ENCODE measurements around the gene KCNQ5.

KCNQ5 gene

GRCh38 chr6:72715119-72715518 is 93.3 kb downstream of the KCNQ5 start:
- Histone ChIP-seq H3K36me3 (ENCODE audit: control insufficient read depth, insufficient read depth, low read length) (no peaks in the 10 kb centered on the region), H3K27me3 (ENCODE audit: control insufficient read depth, insufficient read depth, low read length) (no peaks in the 10 kb centered on the region), H3K9ac (ENCODE audit: low read depth, low read length) (no peak overlapping the region), H3K4me1 (ENCODE audit: control insufficient read depth, insufficient read depth, low read length) (no peaks in the 10 kb centered on the region), H3K27ac (ENCODE audit: low read depth, low read length) (no peak overlapping the region), H3K9me3 (ENCODE audit: control insufficient read depth, insufficient read depth, low read length) (no peaks in the 10 kb centered on the region), H3K4me3 (ENCODE audit: low read depth, low read length) (no peak overlapping the region)

GRCh38 chr6:72716916-72717315 is 95.1 kb downstream of the KCNQ5 start:
- Histone ChIP-seq H3K9me3 (ENCODE audit: control insufficient read depth, insufficient read depth, low read length) (no peaks in the 10 kb centered on the region), H3K9ac (ENCODE audit: low read depth, low read length) (no peak overlapping the region), H3K4me1 (ENCODE audit: control insufficient read depth, insufficient read depth, low read length) (no peaks in the 10 kb centered on the region), H3K4me3 (ENCODE audit: low read depth, low read length) (no peak overlapping the region), H3K27me3 (ENCODE audit: control insufficient read depth, insufficient read depth, low read length) (no peaks in the 10 kb centered on the region), H3K36me3 (ENCODE audit: control insufficient read depth, insufficient read depth, low read length) (no peaks in the 10 kb centered on the region), H3K27ac (ENCODE audit: low read depth, low read length) (no peak overlapping the region)

GRCh38 chr6:72720464-72720863 is 98.6 kb downstream of the KCNQ5 start:
- H3K27me3 ChIP-seq (ENCODE audit: control insufficient read depth, insufficient read depth, low read length): no peaks in the 10 kb centered on the region
- H3K9ac ChIP-seq (ENCODE audit: low read depth, low read length): no peak overlapping the region
- no peaks in the 10 kb centered on the region for H3K4me1 ChIP-seq (ENCODE audit: control insufficient read depth, insufficient read depth, low read length)
- no peak overlapping the region for H3K4me3 ChIP-seq (ENCODE audit: low read depth, low read length)
- H3K9me3 ChIP-seq (ENCODE audit: control insufficient read depth, insufficient read depth, low read length): no peaks in the 10 kb centered on the region
- no peaks in the 10 kb centered on the region for H3K36me3 ChIP-seq (ENCODE audit: control insufficient read depth, insufficient read depth, low read length)
- no peak overlapping the region for H3K27ac ChIP-seq (ENCODE audit: low read depth, low read length)

- H3K9me3 ChIP-seq (ENCODE audit: control insufficient read depth, insufficient read depth, low read length): no peaks in the 10 kb centered on the region
- H3K36me3 ChIP-seq (ENCODE audit: control insufficient read depth, insufficient read depth, low read length): no peaks in the 10 kb centered on the region
- H3K27ac ChIP-seq (ENCODE audit: low read depth, low read length): no peak overlapping the region
- H3K4me1 ChIP-seq (ENCODE audit: control insufficient read depth, insufficient read depth, low read length): no peaks in the 10 kb centered on the region
- H3K9ac ChIP-seq (ENCODE audit: low read depth, low read length): no peak overlapping the region
- no peaks in the 10 kb centered on the region for H3K27me3 ChIP-seq (ENCODE audit: control insufficient read depth, insufficient read depth, low read length)
- H3K4me3 ChIP-seq (ENCODE audit: low read depth, low read length): no peak overlapping the region
Observed at GRCh38 chr6:72721346-72721745, 99.5 kb downstream of the KCNQ5 start.

GRCh38 chr6:72724545-72724944 is 102.7 kb downstream of the KCNQ5 start:
- no peak overlapping the region for H3K27ac ChIP-seq (ENCODE audit: low read depth, low read length)

GRCh38 chr6:72728706-72729343 is 107.0 kb downstream of the KCNQ5 start:
- no peaks in the 10 kb centered on the region for H3K27me3 ChIP-seq (ENCODE audit: control insufficient read depth, insufficient read depth, low read length)
- no peak overlapping the region for H3K27ac ChIP-seq (ENCODE audit: low read depth, low read length)
- H3K36me3 ChIP-seq (ENCODE audit: control insufficient read depth, insufficient read depth, low read length): no peaks in the 10 kb centered on the region
- no peaks in the 10 kb centered on the region for H3K4me1 ChIP-seq (ENCODE audit: control insufficient read depth, insufficient read depth, low read length)
- no peak overlapping the region for H3K9ac ChIP-seq (ENCODE audit: low read depth, low read length)
- H3K4me3 ChIP-seq (ENCODE audit: low read depth, low read length): no peak overlapping the region
- no peaks in the 10 kb centered on the region for H3K9me3 ChIP-seq (ENCODE audit: control insufficient read depth, insufficient read depth, low read length)

More at GRCh38 chr6:72724545-72724944, 102.7 kb downstream of the KCNQ5 start:
- no peaks in the 10 kb centered on the region for H3K36me3 ChIP-seq (ENCODE audit: control insufficient read depth, insufficient read depth, low read length)
- no peaks in the 10 kb centered on the region for H3K9me3 ChIP-seq (ENCODE audit: control insufficient read depth, insufficient read depth, low read length)
- H3K4me1 ChIP-seq (ENCODE audit: control insufficient read depth, insufficient read depth, low read length): no peaks in the 10 kb centered on the region
- no peaks in the 10 kb centered on the region for H3K27me3 ChIP-seq (ENCODE audit: control insufficient read depth, insufficient read depth, low read length)
- no peak overlapping the region for H3K4me3 ChIP-seq (ENCODE audit: low read depth, low read length)
- no peak overlapping the region for H3K9ac ChIP-seq (ENCODE audit: low read depth, low read length)

DNA sequence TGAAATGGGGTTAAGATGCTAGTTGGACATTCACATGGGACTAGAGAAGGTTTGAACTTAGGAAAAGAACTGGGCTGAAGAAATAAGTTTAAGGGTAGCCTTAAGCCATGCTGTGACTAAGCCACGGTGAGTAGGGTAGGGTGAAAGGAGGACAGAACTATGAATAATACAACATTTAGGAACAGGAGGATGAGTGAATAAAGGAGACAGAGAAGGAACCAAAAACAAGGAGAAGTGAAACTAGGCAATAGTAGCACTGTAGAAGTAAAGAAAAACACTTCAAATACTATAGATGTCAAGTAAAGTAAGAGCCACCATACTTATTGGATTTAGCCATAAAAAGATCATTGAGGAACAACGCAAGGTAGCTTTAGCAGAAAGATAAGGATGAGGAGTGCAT is 111.2 kb downstream of the KCNQ5 start:
- Histone ChIP-seq H3K36me3 (ENCODE audit: control insufficient read depth, insufficient read depth, low read length) (no peaks in the 10 kb centered on the region), H3K4me3 (ENCODE audit: low read depth, low read length) (no peak overlapping the region), H3K27ac (ENCODE audit: low read depth, low read length) (no peak overlapping the region), H3K4me1 (ENCODE audit: control insufficient read depth, insufficient read depth, low read length) (no peaks in the 10 kb centered on the region), H3K27me3 (ENCODE audit: control insufficient read depth, insufficient read depth, low read length) (no peaks in the 10 kb centered on the region), H3K9me3 (ENCODE audit: control insufficient read depth, insufficient read depth, low read length) (no peaks in the 10 kb centered on the region), H3K9ac (ENCODE audit: low read depth, low read length) (no peak overlapping the region)

DNA sequence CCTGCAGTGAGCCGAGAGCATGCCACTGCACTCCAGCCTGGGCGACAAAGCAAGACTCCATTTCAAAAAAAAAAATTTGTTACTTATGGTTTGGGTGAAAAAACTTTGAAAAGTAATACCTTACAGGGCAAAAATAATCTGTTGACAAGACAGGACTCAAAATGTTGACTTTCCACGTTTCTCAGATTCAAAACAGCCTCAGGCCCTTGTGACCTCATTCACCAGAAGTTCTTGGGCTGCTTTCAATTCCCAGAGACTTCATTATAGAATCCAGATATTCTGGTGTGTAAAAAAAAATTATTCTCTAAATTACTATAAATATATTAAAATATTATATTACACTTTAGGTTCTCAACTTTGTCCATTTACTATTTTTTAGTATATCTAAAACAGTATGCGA is 116.2 kb downstream of the KCNQ5 start:
- no peaks in the 10 kb centered on the region for H3K36me3 ChIP-seq (ENCODE audit: control insufficient read depth, insufficient read depth, low read length)
- H3K9me3 ChIP-seq (ENCODE audit: control insufficient read depth, insufficient read depth, low read length): no peaks in the 10 kb centered on the region
- no peaks in the 10 kb centered on the region for H3K4me1 ChIP-seq (ENCODE audit: control insufficient read depth, insufficient read depth, low read length)
- no peaks in the 10 kb centered on the region for H3K27me3 ChIP-seq (ENCODE audit: control insufficient read depth, insufficient read depth, low read length)
- H3K4me3 ChIP-seq (ENCODE audit: low read depth, low read length): no peak overlapping the region
- no peak overlapping the region for H3K9ac ChIP-seq (ENCODE audit: low read depth, low read length)
- H3K27ac ChIP-seq (ENCODE audit: low read depth, low read length): no peak overlapping the region

DNA sequence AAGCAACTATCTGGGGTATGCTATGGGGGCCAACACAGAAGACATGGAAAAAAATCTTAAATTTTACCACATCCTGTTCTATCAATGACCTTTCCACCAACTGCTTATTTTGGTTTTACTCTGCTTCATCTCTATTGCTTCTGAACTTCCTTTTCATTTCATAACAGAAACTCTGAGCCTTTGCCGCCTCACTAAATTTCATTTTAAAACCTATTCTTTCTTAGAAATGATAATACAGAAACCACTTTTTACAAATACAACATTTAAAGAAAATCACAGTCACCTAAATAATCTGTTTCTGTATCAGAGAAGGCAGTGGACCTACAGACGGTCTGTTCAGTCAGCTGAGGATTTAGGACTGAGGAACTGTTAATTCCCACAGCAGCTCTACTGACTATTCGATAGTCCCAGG is 117.5 kb downstream of the KCNQ5 start:
- H3K4me3 ChIP-seq (ENCODE audit: low read depth, low read length): no peak overlapping the region

DNA sequence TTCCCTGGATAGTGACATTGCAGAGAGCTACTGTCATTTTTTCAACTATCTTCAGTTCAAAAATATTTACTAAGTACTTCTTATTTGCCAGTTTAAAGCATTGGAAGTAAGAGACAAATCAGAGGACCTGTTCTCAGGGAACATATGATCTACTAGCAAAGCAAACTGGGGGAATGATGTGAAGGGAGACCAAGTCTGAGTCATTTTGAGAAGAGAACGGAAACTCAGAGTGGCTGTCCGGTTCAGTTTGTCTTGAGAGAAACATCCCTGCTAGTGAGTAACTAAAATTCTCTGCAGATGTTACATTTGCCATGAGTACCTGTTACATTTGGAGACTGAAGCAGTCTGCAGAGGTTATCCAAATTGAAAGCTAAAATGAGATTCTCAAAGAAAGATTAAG is 118.3 kb downstream of the KCNQ5 start:
- no peak overlapping the region for H3K4me3 ChIP-seq (ENCODE audit: low read depth, low read length)

More for the DNA sequence above, 117.5 kb downstream of the KCNQ5 start:
- H3K27ac ChIP-seq (ENCODE audit: low read depth, low read length): no peak overlapping the region
- H3K9ac ChIP-seq (ENCODE audit: low read depth, low read length): no peak overlapping the region
- no peaks in the 10 kb centered on the region for H3K9me3 ChIP-seq (ENCODE audit: control insufficient read depth, insufficient read depth, low read length)
- H3K36me3 ChIP-seq (ENCODE audit: control insufficient read depth, insufficient read depth, low read length): no peaks in the 10 kb centered on the region
- no peaks in the 10 kb centered on the region for H3K4me1 ChIP-seq (ENCODE audit: control insufficient read depth, insufficient read depth, low read length)
- no peaks in the 10 kb centered on the region for H3K27me3 ChIP-seq (ENCODE audit: control insufficient read depth, insufficient read depth, low read length)

DNA sequence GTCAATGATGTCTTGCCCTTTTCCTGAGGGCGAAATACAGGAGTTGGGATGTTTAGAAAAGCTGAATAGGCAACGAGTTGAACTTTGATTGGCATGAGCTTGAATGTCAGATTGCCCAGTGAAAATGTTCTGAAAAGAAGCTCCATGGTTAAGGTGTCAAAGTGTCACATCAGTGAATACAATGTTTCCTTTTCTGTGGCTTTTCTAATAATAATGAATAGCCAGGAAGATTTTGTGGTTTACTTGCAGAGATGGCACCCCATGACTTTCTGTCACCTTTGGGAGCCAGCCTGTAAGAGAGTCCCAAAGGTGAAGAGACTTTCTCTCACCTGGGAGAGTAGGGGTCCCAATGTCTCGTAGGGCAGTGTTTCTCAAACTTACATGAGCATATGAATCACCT is 119.2 kb downstream of the KCNQ5 start:
- no peak overlapping the region for H3K4me3 ChIP-seq (ENCODE audit: low read depth, low read length)
- H3K9ac ChIP-seq (ENCODE audit: low read depth, low read length): no peak overlapping the region
- no peaks in the 10 kb centered on the region for H3K9me3 ChIP-seq (ENCODE audit: control insufficient read depth, insufficient read depth, low read length)
- H3K27me3 ChIP-seq (ENCODE audit: control insufficient read depth, insufficient read depth, low read length): no peaks in the 10 kb centered on the region
- no peak overlapping the region for H3K27ac ChIP-seq (ENCODE audit: low read depth, low read length)
- H3K36me3 ChIP-seq (ENCODE audit: control insufficient read depth, insufficient read depth, low read length): no peaks in the 10 kb centered on the region
- peaks cover 5% of the 10 kb centered on the region; the same call in 1 of the 2 replicates for H3K4me1 ChIP-seq (ENCODE audit: control insufficient read depth, insufficient read depth, low read length)

More for the DNA sequence above, 118.3 kb downstream of the KCNQ5 start:
- H3K27me3 ChIP-seq (ENCODE audit: control insufficient read depth, insufficient read depth, low read length): no peaks in the 10 kb centered on the region
- H3K9ac ChIP-seq (ENCODE audit: low read depth, low read length): no peak overlapping the region
- H3K9me3 ChIP-seq (ENCODE audit: control insufficient read depth, insufficient read depth, low read length): no peaks in the 10 kb centered on the region
- H3K36me3 ChIP-seq (ENCODE audit: control insufficient read depth, insufficient read depth, low read length): no peaks in the 10 kb centered on the region
- no peak overlapping the region for H3K27ac ChIP-seq (ENCODE audit: low read depth, low read length)
- no peaks in the 10 kb centered on the region for H3K4me1 ChIP-seq (ENCODE audit: control insufficient read depth, insufficient read depth, low read length)

All from HUES48 (cell line).